GM23338 (cell line): ENCODE measurements around the gene OTUD7B. TPM values are rescaled to one million over a fixed set of nuclear protein-coding genes. Genes with fewer than 3 reads are reported as not detected.

ENCODE experiments used
- ATAC-seq: fragments of 200-7000 bp; cut with Tn5 transposase; 3 replicates; pipeline ENCODE4 v1.9.1; 2020
- DNase-seq: peaks from one replicate; pipeline ENCODE4 v3.0.0-alpha.2; 2015; ENCODE audit warnings: low spot score
- H2AFZ ChIP-seq: fragments of 200-600 bp; sonication (generic); 2 replicates; pipeline ENCODE4 v1.8.0; 2016; ENCODE audit warnings: antibody characterized with exemption, mild to moderate bottlenecking, moderate library complexity
- H3F3A ChIP-seq: fragments of 200-600 bp; sonication (generic); replicated peaks from 2 replicates; pipeline ENCODE4 v1.8.0; 2017; ENCODE audit warnings: antibody characterized with exemption, mixed run types, low read depth
- H3K27ac ChIP-seq: fragments of 200-600 bp; sonication (generic); 2 replicates; pipeline ENCODE4 v1.6.1; 2016; ENCODE audit warnings: low read depth
- H3K27me3 ChIP-seq: fragments of 200-600 bp; sonication (generic); 2 replicates; pipeline ENCODE4 v1.8.0; 2016; ENCODE audit warnings: mild to moderate bottlenecking, mixed run types, moderate library complexity; ENCODE audit not compliant: insufficient read depth
- H3K36me3 ChIP-seq: fragments of 200-600 bp; sonication (generic); 2 replicates; pipeline ENCODE4 v1.8.0; 2016; ENCODE audit warnings: mild to moderate bottlenecking; ENCODE audit not compliant: insufficient read depth
- H3K4me1 ChIP-seq: fragments of 200-600 bp; sonication (generic); 2 replicates; pipeline ENCODE4 v1.8.0; 2016; ENCODE audit warnings: mild to moderate bottlenecking, moderate library complexity; ENCODE audit not compliant: insufficient read depth
- H3K4me2 ChIP-seq: fragments of 200-600 bp; sonication (generic); 2 replicates; pipeline ENCODE4 v1.7.1; 2017; ENCODE audit warnings: mixed run types
- H3K4me3 ChIP-seq: fragments of 200-600 bp; sonication (generic); 2 replicates; pipeline ENCODE4 v1.6.1; 2016; ENCODE audit warnings: mixed run types
- H3K79me2 ChIP-seq: fragments of 200-600 bp; sonication (generic); replicated peaks from 2 replicates; pipeline ENCODE4 v1.8.0; 2017; ENCODE audit warnings: mild to moderate bottlenecking; ENCODE audit not compliant: insufficient read depth
- H3K9me2 ChIP-seq: fragments of 200-600 bp; sonication (generic); 2 replicates; pipeline ENCODE4 v1.8.0; 2017; ENCODE audit not compliant: insufficient read depth
- H4K20me1 ChIP-seq: fragments of 200-600 bp; sonication (generic); replicated peaks from 2 replicates; pipeline ENCODE4 v1.8.0; 2017; ENCODE audit warnings: mild to moderate bottlenecking; ENCODE audit not compliant: insufficient read depth
- H3K27ac Mint-ChIP-seq: 2 replicates; pipeline ENCODE4 v1.8.0; 2020; ENCODE audit warnings: inconsistent platforms, mild to moderate bottlenecking, moderate library complexity, mixed read lengths
- H3K27me3 Mint-ChIP-seq: 3 replicates; pipeline ENCODE4 v1.8.0; 2022; ENCODE audit warnings: low read depth, mild to moderate bottlenecking, moderate library complexity, mixed read lengths, inconsistent platforms; ENCODE audit not compliant: insufficient read depth, poor library complexity
- H3K36me3 Mint-ChIP-seq: 3 replicates; pipeline ENCODE4 v1.8.0; 2021; ENCODE audit warnings: low read depth, mild to moderate bottlenecking, inconsistent platforms, moderate library complexity, mixed read lengths
- H3K4me1 Mint-ChIP-seq: 3 replicates; pipeline ENCODE4 v1.8.0; 2020; ENCODE audit warnings: mild to moderate bottlenecking, inconsistent platforms, mixed read lengths
- H3K4me3 Mint-ChIP-seq: 3 replicates; pipeline ENCODE4 v1.8.0; 2021; ENCODE audit warnings: moderate library complexity, mild to moderate bottlenecking, inconsistent platforms, mixed read lengths
- H3K9me3 Mint-ChIP-seq: 3 replicates; pipeline ENCODE4 v1.8.0; 2020; ENCODE audit warnings: moderate library complexity, mild to moderate bottlenecking, inconsistent platforms, mixed read lengths
- CTCF ChIP-seq, 2 experiments: fragments of 200-600 bp in 1 of 2; sonication (generic) in 1 of 2; conservative IDR thresholded peaks; 2 replicates each; pipeline versions ENCODE4 v1.5.1 to v1.6.1; 2016 to 2017; ENCODE audit warnings: antibody characterized with exemption in 2 of 2, low read depth in 2 of 2, mild to moderate bottlenecking in 2 of 2, moderate library complexity in 1 of 2
- ETS1 ChIP-seq: IDR thresholded peaks from 2 replicates; pipeline ENCODE4 v1.6.1; 2016; ENCODE audit warnings: antibody characterized with exemption
- EZH2 ChIP-seq: fragments of 200-600 bp; sonication (generic); IDR thresholded peaks from one replicate; pipeline ENCODE4 v1.8.0; 2017; ENCODE audit warnings: antibody characterized with exemption, mild to moderate bottlenecking, low read depth; ENCODE audit not compliant: unreplicated experiment
- EZH2phosphoT487 ChIP-seq: fragments of 200-600 bp; sonication (generic); IDR thresholded peaks from one replicate; pipeline ENCODE4 v1.8.1; 2018; ENCODE audit warnings: antibody characterized with exemption; ENCODE audit not compliant: unreplicated experiment
- JUNB ChIP-seq: IDR thresholded peaks from one replicate; pipeline ENCODE4 v1.6.1; 2016; ENCODE audit warnings: antibody characterized with exemption; ENCODE audit not compliant: unreplicated experiment
- NANOG ChIP-seq: IDR thresholded peaks from 2 replicates; pipeline ENCODE4 v1.6.1; 2016; ENCODE audit warnings: antibody characterized with exemption, borderline replicate concordance
- POLR2AphosphoS5 ChIP-seq: IDR thresholded peaks from 2 replicates; pipeline ENCODE4 v1.6.1; 2016; ENCODE audit warnings: antibody characterized with exemption, low read depth
- REST ChIP-seq: IDR thresholded peaks from one replicate; pipeline ENCODE4 v1.6.1; 2018; ENCODE audit warnings: antibody characterized with exemption; ENCODE audit not compliant: unreplicated experiment
- STAT1 ChIP-seq: IDR thresholded peaks from one replicate; pipeline ENCODE4 v1.6.1; 2016; ENCODE audit warnings: antibody characterized with exemption; ENCODE audit not compliant: unreplicated experiment
- ZNF114 ChIP-seq: fragments of 250-450 bp; sonication (Bioruptor Pico); IDR thresholded peaks from 2 replicates; pipeline ENCODE4 v1.5.0; 2020; ENCODE audit warnings: mild to moderate bottlenecking, moderate library complexity
- ZNF331 ChIP-seq: fragments of 250-450 bp; sonication (Bioruptor Pico); IDR thresholded peaks from 2 replicates; pipeline ENCODE4 v1.5.0; 2020; ENCODE audit warnings: low read depth, mild to moderate bottlenecking, moderate library complexity
- ZNF462 ChIP-seq: fragments of 250-450 bp; sonication (Bioruptor Pico); IDR thresholded peaks from 2 replicates; pipeline ENCODE4 v1.5.0; 2020; ENCODE audit warnings: mild to moderate bottlenecking, moderate library complexity
- polyA plus RNA-seq: library from polyadenylated mRNA; unstranded; fragments of >200 nt; fragmentation: Nextera tagmentation; extraction: Ambion mirVana; gene quantifications from 2 replicates; pipeline ENCODE4 v1.2.1, GENCODE V29; 2016
- total RNA-seq: library from RNA; depleted of rRNA; stranded (reverse); fragments of >200 nt; shearing (Covaris generic); gene quantifications from 2 replicates; pipeline ENCODE4 v1.2.3, GENCODE V29; 2014

Gene OTUD7B
- total and polyA plus RNA-seq, 2 experiments from 2014 or later = 3.7 to 9.9 TPM

- DNase-seq (no peak), ATAC-seq (no peak)
- H3K36me3 Mint-ChIP-seq = peaks cover 24% of the 10 kb centered on the region
- TF ChIP-seq ZNF462 (CRISPR knock-in tag) (no peak), REST (no peak), JUNB (no peak), NANOG (no peak), POLR2AphosphoS5 (no peak), EZH2phosphoT487 (no peak), CTCF (conservative IDR thresholded peaks at IDR 0.05; ENCODE audit: low read depth in 2 of 2) (no peak), ZNF331 (CRISPR knock-in tag) (no peak), ETS1 (no peak), EZH2 (no peak), STAT1 (no peak), ZNF114 (CRISPR knock-in tag) (no peak)
- Histone ChIP-seq H4K20me1 (no peaks in the 10 kb centered on the region; the same call in 1 of the 2 replicates), H3K9me2 (no peaks in the 10 kb centered on the region), H3F3A (peaks cover 9% of the 10 kb centered on the region; the same call in 1 of the 2 replicates), H3K4me2 (no peak overlapping the region), H3K27ac (no peak overlapping the region), H3K36me3 (peaks cover 13% of the 10 kb centered on the region; the same call in 1 of the 2 replicates), H3K79me2 (no peaks in the 10 kb centered on the region), H3K4me3 (no peak overlapping the region), H3K27me3 (no peaks in the 10 kb centered on the region), H3K4me1 (peaks cover 37% of the 10 kb centered on the region), H2AFZ (no peak overlapping the region)
- H3K27me3 Mint-ChIP-seq = peaks cover 9% of the 10 kb centered on the region
- H3K4me1 Mint-ChIP-seq = peaks cover 46% of the 10 kb centered on the region
- H3K9me3 Mint-ChIP-seq = no peaks in the 10 kb centered on the region
- H3K27ac Mint-ChIP-seq = no peak overlapping the region; the same call in 1 of the 2 replicates
- H3K4me3 Mint-ChIP-seq = no peak overlapping the region
Measured at GRCh38 chr1:149942885-149943284, 67.6 kb downstream of the OTUD7B start.
